HUES64 (cell line): ENCODE results near the gene RELL2.

Experiments used
- H3K27ac ChIP-seq: 2 replicates; pipeline ENCODE4 v1.7.0; 2013; ENCODE audit warnings: low read depth, low read length, inconsistent platforms
- H3K27me3 ChIP-seq: 2 replicates; pipeline ENCODE4 v1.6.1; 2013; ENCODE audit warnings: mild to moderate bottlenecking, low read length; ENCODE audit not compliant: insufficient read depth
- H3K36me3 ChIP-seq: 2 replicates; pipeline ENCODE4 v1.6.1; 2013; ENCODE audit warnings: mild to moderate bottlenecking, low read length; ENCODE audit not compliant: insufficient read depth
- H3K4me1 ChIP-seq: 2 replicates; pipeline ENCODE4 v1.6.1; 2013; ENCODE audit warnings: mild to moderate bottlenecking, low read length, moderate library complexity; ENCODE audit not compliant: insufficient read depth
- H3K4me3 ChIP-seq: 2 replicates; pipeline ENCODE4 v1.5.1; 2013; ENCODE audit warnings: mild to moderate bottlenecking, low read length, moderate library complexity
- H3K9ac ChIP-seq: 2 replicates; pipeline ENCODE4 v1.6.1; 2013; ENCODE audit warnings: mild to moderate bottlenecking, low read depth, low read length
- H3K9me3 ChIP-seq: 2 replicates; pipeline ENCODE4 v1.6.1; 2013; ENCODE audit warnings: low read depth, low read length; ENCODE audit not compliant: insufficient read depth
- whole genome bisulfite sequencing: fragments of 150-250, 120-280 bp; methylation state at CpG from one replicate; pipeline ENCODE4 v1.1.7; 2013; ENCODE audit warnings: missing lambda C conversion rate; 5-methylcytosine and 5-hydroxymethylcytosine counted together

Gene RELL2

DNA sequence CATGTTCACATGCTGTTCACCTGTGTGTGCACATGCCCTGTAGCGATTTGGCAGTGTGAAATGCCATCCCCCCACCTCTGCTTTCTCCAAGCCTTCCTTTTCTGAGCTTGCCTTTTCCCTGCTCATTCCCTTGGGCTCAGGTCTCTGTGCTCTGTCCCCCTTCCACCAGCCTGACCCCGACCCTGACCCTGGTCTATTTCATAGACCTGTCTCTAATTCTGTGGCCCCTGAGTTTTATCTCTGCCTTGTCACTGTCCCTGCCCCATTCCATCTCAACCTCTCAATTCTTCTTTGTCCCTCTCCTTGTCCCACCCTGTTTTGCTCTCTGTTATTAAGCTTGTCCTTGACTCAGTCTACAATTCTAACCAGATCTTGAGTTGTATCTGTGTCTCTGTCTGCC, 44.5 kb downstream of the RELL2 start:
- Histone ChIP-seq H3K36me3 (peaks cover 18% of the 10 kb centered on the region), H3K27ac (peak overlapping the region; percentile 88), H3K9ac (peak overlapping the region; percentile 69), H3K4me3 (peak overlapping the region; percentile 67), H3K27me3 (no peaks in the 10 kb centered on the region), H3K9me3 (no peaks in the 10 kb centered on the region), H3K4me1 (peaks cover 29% of the 10 kb centered on the region)
- 15% methylated on average over 2 of the region's 2 CpGs for WGBS

DNA sequence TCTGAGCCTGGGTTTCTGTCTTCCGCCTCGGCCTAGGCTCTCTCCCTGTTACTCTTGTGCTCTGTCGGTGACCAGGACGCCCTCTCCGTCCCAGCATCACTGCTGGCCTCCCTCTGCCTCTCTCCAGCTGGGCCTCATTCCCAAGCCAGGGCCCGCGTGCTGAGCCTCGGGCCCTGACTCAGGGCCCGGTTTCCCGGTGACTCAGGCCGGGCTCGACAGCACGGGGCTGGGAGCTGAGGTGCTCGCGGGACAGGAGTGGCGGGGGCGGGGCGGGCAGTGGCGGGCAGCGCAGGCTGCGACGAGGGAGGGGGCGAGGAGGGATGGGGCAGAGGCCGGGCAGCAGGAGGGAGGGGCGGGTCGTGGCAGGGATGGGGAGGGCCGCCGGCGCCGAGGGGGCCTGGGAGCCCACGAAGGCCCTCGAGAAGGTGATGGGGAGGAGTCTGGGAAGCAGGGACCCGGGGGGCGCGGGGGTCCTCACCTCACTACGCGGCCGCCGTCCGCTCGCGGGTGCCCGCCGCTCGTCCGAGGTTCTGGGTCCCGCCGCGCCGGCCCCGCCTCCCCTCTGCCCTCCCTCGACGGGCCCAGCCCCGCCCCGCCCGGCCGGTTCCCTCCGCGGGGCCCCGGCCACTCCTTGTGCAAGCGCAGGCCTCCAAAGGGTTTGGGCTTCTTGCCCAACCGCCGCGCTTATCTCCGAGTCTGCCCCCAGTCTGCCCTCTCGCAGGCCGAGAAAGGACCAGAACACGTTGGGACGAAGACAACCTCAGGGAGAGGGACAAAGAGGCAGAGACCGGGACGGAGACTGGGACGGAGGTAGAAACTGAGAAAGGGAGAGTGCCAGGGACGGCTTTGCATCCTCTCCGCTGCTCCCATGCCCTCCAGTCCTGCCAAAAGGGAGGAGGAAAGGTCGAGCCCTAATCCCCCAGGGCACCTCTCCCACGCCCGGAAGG, 45.2 kb downstream of the RELL2 start, which contains the start of gene ARAP3:
TSS of gene ARAP3 (minus strand) at position 536 of the 947 bp plus-strand sequence. CDS start 1,744 bp downstream, outside the sequence.
- Histone ChIP-seq H3K9ac (peak within 1 kb of the TSS; percentile 69), H3K4me1 (peaks cover 29% of the 10 kb centered on the region), H3K9me3 (no peaks in the 10 kb centered on the region), H3K27me3 (no peaks in the 10 kb centered on the region), H3K27ac (peak within 1 kb of the TSS; percentile 88), H3K4me3 (peak within 1 kb of the TSS; percentile 67), H3K36me3 (peaks cover 18% of the 10 kb centered on the region)
- WGBS: 3% methylated on average over 77 of the region's 77 CpGs

- H3K4me3 ChIP-seq: no peak overlapping the region
- H3K9me3 ChIP-seq: no peaks in the 10 kb centered on the region
- peaks cover 11% of the 10 kb centered on the region for H3K36me3 ChIP-seq
- H3K4me1 ChIP-seq: peaks cover 39% of the 10 kb centered on the region
- no peak overlapping the region for H3K9ac ChIP-seq
- H3K27me3 ChIP-seq: no peaks in the 10 kb centered on the region
- H3K27ac ChIP-seq: no peak overlapping the region
These were observed 46.9 kb downstream of the RELL2 start for GRCh38 chr5:141683596-141684141.

- peaks cover 40% of the 10 kb centered on the region for H3K4me1 ChIP-seq
- no peaks in the 10 kb centered on the region for H3K36me3 ChIP-seq
- no peak overlapping the region for H3K4me3 ChIP-seq
- 95% methylated on average over 1 of the region's 1 CpG for WGBS
- no peak overlapping the region for H3K27ac ChIP-seq
- peaks cover 4% of the 10 kb centered on the region; the same call in 1 of the 2 replicates for H3K27me3 ChIP-seq
- no peak overlapping the region for H3K9ac ChIP-seq
- no peaks in the 10 kb centered on the region for H3K9me3 ChIP-seq
These were observed 48.8 kb downstream of the RELL2 start for GRCh38 chr5:141685591-141685990.

GRCh38 chr5:141686648-141687416, 50.0 kb downstream of the RELL2 start:
- H3K9ac ChIP-seq: no peak overlapping the region
- 72% methylated on average over 2 of the region's 3 CpGs for WGBS

More at GRCh38 chr5:141686648-141687416, 50.0 kb downstream of the RELL2 start:
- no peaks in the 10 kb centered on the region for H3K36me3 ChIP-seq
- H3K9me3 ChIP-seq: no peaks in the 10 kb centered on the region
- H3K27ac ChIP-seq: no peak overlapping the region
- H3K27me3 ChIP-seq: peaks cover 8% of the 10 kb centered on the region; the same call in 1 of the 2 replicates
- H3K4me3 ChIP-seq: no peak overlapping the region
- peaks cover 31% of the 10 kb centered on the region for H3K4me1 ChIP-seq
